Glomerular endothelial cell (primary cell): ENCODE measurements around the gene CCDC85B. TPM values are rescaled to one million over a fixed set of nuclear protein-coding genes. Genes with fewer than 3 reads are reported as not detected.
"Not testable (repeated sequence)": the region's sequence is repeated elsewhere in the genome, so short reads cannot be mapped to it uniquely, and the experiment has no call there.

ENCODE experiments used
- DNase-seq: peaks from one replicate; pipeline ENCODE4 v3.0.0-alpha.2; 2011; ENCODE audit warnings: low read depth, low spot score; ENCODE audit errors: extremely low read depth
- total RNA-seq: library from RNA; depleted of rRNA; stranded (reverse); fragments of >200 nt; gene quantifications from 2 replicates; pipeline ENCODE4 v1.2.3, GENCODE V29; 2015

CCDC85B gene
- 201 and 204 TPM in 2 replicates for total RNA-seq

DNA sequence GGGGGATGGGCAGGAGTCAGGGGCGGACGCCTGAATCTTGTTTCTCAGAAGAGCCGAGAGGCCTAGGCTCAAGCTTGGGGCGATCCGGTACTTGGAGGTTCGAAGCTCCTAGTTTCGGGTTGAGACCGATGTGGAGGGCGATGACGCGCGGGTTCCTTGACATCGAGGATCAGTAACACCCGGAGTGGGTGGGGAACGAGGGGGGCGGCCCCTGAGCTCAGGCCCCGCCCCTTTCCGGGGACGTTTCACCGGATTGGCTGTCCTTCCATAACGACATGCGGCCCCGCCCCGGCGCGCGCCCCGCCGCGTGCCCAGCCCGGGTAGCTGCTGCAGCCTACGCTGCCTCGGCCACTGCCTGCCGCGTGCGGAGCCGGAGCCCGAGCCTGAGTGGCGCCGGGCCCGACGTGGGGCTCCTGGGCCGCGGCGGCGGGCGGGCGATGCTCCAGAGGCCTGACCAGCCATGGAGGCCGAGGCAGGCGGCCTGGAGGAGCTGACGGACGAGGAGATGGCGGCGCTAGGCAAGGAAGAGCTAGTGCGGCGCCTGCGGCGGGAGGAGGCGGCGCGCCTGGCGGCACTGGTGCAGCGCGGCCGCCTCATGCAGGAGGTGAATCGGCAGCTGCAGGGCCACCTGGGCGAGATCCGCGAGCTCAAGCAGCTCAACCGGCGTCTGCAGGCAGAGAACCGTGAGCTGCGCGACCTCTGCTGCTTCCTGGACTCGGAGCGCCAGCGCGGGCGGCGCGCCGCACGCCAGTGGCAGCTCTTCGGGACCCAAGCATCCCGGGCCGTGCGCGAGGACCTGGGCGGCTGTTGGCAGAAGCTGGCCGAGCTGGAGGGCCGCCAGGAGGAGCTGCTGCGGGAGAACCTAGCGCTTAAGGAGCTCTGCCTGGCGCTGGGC, at the start of gene CCDC85B:
Gene CCDC85B, plus strand, starts transcription at position 350 of the 895 bp plus-strand sequence. Its CDS starts 111 bp downstream, at position 461.
- DNase-seq, result no peak

DNA sequence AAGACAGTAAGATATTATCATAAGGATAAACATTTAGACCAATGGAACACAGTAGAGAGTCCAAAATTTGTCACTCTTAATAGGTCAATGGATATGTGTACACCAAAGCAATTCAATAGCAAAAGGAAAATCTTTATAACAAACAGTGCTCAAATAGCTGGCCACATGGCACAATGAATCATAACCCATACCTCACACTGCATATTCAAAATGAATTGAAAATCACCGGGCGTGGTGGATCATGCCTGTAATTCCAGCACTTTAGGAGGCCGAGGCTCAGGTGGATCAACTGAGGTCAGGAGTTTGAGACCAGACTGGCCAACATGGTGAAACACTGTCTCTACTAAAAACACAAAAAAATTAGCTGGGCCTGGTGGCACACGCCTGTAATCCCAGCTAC, 48.3 kb upstream of the CCDC85B start:
- no peak for DNase-seq

DNA sequence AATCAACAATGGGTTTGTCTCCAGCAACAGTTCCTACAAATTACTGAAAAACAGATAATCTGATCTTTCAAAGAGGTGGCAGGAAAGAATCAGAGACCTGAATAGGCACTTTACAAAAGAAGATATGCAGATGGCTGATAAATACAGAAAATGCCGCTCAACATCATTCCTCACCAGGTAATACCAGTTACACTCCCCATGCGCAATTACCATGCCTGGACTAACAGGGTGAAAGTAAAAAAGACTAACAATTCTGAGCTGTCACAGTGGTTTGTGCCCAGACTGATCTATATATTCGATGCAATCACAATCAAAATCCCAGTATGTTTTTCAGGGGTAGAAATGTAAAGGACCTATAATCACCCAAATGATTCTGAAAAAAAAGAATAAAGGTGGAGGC, 46.7 kb upstream of the CCDC85B start:
- DNase-seq, result no peak

DNA sequence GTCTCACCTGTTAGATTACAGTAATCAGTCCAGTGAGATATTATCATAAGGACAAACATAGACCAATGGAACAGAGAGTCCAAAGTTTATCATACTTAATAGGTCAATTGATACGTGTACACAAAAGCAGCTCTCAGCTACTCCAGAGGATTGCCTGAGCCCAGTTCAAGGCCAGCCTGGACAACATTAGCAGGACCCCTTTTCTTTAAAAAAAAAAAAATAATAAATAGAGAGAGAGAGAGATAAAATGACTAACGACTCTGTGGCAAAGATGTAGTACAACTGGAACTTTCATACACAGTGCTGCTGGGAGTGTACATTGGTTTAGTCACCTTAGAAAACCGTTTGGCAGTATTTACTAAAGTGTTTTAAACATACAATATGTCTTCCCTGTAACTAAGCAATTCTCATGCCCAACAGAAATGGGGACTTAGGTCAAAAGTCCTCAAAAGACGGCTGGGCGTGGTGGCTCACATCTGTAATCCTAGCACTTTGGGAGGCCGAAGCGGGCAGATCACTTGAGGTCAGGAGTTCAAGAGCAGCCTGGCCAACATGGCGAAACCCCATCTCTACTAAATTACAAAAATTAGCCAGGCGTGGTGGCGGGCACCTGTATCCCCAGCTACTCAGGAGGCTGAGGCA, 46.1 kb upstream of the CCDC85B start:
- DNase-seq, result no peak

DNA sequence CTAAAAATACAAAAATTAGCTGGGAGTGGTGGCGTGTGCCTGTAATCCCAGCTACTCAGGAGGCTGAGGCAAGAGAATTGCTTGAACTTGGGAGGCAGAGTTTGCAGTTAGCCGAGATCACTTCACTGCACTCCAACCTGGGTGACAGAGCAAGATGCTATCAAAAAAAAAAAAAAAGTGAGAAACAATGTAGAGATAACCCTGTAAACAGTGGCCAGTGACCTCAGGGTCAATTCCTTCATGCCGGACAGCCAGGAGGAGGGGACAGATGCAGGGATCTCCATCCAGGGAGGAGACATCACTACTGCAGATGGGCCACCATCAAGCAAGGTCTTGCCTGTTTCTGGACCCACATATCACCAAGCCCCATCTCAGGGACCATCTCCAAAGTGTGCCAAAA, 42.7 kb upstream of the CCDC85B start:
- no peak for DNase-seq

DNA sequence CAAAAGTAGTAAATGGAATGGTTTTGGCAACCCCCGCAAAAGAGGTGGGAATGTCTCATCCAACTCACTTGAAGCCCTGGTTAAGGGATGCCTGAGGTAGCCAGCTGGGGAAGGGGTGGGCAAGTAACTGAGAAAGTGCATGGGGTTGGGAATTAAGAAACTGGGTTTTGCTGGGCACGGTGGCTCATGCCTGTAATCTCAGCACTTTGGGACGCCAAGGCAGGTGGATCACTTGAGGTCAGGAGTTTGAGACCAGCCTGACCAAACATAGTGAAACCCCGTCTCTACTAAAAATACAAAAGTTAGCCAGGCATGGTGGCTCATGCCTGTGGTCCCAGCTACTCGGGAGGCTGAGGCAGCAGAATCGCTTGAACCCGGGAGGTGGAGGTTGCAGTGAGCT, 41.8 kb upstream of the CCDC85B start:
- DNase-seq, result not testable (repeated sequence)

DNA sequence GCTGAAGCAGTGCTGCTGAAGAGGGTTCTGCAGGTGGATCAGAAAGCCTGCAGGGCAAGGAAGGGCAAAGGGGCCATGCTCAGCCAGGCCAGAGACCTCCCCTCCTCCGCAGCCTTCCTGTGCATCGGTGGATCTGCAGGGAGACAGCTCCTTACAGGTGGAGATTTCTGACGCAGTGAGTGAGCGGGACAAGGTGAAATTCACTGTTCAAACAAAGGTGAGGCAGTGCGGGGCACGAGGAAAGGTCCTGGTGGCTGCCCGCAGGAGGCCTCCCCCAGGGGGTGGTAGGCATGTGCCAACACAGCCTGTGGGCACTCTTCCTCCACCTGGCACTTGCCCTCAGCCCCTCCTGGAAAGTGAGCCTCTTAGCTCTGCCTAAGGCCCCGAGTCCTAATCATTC, 41.1 kb upstream of the CCDC85B start:
- no peak for DNase-seq

DNA sequence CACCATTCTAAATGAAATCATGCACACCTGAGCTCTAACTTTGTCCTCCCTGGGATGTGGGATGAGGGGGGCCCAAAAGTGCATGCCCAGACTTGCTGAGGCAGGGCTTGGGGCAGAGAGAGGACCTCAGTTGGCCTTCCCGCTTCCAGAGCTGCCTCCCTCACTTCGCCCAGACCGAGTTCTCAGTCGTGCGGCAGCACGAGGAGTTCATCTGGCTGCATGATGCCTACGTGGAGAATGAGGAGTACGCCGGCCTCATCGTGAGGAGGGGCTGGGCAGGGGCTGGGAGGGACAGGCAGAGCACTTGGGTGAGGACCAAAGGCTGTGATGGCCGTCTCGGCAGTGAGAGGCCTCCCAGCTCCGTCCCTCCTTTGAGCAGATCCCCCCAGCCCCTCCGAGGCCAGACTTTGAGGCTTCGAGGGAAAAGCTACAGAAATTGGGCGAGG, 40.7 kb upstream of the CCDC85B start:
- DNase-seq, result no peak

DNA sequence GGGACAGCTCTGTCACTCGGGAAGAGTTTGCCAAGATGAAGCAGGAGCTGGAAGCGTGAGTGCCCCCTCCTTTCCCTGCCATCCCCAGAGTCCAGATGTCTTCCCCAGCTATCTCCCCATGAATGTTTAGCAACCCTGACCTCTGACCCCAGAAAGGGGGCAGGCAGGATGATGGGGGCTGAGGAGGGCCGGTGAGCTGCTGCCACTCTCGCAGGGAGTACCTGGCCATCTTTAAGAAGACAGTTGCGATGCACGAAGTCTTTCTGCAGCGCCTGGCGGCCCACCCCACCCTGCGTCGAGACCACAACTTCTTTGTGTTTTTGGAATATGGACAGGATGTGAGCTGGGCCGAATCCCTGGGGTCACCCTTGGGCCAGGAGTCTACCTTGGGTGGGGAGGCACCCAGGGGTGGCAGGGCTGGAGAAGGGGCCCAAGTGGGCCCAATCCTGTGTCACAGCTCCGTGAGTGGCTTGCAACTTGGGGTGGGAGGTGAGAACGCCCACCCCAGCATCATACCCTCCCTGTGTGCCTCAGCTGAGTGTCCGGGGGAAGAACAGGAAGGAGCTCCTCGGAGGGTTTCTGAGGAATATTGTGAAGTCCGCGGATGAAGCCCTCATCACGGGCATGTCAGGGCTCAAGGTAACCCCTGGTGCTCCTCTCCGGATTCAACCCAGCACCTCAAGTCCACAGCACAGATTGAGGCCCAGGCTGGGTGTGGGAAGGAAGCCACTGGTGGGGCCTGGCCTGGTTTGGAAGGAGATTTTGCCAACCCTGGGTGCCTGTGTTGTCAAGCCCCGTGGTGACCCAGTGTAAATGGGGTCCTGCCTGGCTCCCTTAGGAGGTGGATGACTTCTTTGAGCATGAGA, 40.0 kb upstream of the CCDC85B start:
- no peak for DNase-seq

DNA sequence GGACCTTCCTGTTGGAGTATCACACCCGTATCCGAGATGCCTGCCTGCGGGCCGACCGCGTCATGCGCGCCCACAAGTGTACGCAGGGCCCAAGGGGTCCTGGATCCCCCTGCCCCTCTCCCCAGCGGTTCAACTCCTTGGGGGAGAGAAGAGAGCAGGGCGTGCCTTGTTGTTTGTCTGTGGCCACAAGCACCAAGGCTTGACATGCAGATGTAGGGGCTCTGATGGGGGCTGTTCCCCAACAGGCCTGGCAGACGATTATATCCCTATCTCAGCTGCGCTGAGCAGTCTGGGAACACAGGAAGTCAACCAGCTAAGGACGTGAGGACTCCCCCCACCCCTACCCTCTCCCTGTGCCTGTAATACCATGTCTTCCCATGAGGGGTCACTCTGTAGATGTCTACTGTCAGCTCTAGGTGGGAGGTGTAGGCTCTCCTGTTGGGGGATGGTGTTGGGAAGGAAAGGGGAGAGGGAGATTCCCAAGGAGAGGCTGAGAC, 39.3 kb upstream of the CCDC85B start:
- no peak for DNase-seq

DNA sequence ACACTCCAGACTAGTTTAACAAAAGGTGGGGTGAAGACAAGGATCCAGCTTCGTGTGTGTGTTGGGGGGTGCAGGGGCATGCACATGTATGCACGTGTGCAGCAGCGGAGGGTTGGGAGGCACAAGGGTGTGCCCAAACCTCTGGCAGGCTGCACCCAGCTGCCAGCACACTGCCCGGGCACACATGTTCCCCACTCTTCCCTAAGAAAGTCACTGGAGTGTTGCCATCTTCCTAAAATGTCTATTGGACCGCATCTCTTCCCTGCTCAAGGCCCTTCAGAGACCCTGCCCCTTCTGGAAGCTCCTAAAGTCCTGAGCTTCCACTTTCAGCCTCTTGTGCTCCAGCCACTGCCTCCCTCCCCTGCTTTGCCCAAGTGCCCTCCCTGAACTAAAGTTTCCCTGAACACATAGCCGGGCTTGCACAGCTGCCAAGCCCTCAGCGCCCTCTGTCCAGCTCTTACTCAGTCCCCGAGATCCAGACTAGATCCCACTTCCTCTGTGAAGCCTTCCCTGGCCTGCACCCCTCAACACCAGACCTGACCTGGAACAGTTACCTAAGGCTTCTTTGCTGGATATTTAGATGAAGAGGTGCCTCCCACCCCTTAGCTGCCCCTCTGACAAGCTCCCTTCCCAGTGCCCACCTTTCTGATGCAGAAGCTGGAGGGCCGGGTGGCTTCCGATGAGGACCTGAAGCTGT, 38.5 kb upstream of the CCDC85B start:
- no peak for DNase-seq

DNA sequence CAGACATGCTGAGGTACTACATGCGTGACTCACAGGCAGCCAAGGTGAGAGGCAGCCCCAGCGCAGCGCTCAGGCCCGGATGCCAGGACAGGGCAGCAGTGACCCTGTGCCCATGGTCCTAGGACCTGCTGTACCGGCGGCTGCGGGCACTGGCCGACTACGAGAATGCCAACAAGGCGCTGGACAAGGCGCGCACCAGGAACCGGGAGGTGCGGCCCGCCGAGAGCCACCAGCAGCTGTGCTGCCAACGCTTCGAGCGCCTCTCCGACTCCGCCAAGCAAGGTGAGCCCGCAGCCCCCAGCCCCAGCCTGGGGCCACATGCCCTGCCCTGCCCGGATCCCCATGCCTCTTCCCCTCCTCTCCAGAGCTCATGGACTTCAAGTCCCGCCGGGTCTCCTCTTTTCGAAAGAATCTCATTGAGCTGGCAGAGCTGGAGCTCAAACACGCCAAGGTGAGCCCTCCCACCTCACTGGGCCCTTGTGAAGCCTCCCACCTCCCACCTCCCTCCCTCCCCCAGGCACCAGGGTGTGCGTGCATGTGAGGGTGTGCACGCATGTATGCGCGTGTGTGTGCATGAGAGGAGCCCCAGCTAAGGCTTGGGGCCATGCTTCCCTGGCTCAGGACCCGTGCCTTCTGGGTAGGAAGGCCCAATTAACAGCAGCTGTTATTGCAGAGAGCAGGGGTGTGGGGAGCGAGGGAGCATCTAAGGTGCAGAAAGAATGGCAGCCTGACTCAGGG, 37.8 kb upstream of the CCDC85B start:
- no peak for DNase-seq

DNA sequence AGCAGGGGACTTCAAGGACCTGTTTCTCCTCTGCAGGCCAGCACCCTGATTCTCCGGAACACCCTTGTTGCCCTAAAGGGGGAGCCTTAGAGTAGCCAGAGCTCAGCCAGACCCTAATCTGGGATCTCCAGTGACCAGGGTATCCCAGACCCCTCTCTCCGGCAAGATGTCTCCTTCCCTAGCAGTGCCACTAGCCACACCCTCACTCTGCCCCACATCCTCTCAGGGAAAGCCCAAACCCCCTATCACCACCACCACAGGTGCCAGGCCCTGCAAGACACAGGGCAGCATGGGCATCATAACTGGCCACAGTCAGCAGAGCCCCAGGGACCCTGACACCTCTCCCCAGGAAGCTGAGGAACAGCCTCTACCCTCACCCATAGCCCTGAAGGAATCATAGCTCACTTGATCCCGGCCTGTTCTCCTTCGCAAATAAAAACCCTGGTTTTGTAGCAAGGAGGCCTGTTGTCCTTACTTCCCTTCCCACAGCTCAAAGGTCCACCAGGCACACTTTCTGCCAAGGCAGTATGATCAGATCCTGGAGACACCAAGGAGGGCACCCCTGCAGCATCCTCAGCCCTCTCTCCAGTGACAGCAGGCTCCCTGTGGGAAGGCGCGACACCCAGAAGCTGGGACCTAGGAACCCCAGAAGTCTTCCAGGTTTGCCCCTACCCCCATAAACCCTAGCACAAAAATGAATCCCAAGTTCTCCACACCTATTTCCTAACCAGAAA, 37.1 kb upstream of the CCDC85B start:
- no peak for DNase-seq

DNA sequence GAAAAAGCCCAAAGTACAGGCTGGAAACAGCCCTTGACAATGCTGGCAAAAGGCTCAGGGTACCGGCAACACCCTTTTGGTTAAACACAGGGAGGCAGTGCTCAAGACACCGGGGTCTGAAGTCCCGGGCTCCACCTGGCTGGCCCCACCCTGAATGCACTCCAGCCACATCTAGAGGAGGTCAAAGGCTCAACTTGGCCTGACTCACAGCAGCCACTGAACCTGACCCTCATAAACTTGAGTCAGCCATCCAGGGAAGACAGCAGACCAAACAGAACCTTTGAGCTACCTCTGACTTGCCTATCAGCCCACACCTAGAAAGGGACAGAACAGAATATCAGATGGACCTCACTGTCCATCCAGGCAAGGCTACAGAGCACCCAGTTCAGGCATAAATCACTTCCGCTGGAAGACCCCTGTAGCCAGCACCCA, 36.3 kb upstream of the CCDC85B start:
- DNase-seq, result no peak

DNA sequence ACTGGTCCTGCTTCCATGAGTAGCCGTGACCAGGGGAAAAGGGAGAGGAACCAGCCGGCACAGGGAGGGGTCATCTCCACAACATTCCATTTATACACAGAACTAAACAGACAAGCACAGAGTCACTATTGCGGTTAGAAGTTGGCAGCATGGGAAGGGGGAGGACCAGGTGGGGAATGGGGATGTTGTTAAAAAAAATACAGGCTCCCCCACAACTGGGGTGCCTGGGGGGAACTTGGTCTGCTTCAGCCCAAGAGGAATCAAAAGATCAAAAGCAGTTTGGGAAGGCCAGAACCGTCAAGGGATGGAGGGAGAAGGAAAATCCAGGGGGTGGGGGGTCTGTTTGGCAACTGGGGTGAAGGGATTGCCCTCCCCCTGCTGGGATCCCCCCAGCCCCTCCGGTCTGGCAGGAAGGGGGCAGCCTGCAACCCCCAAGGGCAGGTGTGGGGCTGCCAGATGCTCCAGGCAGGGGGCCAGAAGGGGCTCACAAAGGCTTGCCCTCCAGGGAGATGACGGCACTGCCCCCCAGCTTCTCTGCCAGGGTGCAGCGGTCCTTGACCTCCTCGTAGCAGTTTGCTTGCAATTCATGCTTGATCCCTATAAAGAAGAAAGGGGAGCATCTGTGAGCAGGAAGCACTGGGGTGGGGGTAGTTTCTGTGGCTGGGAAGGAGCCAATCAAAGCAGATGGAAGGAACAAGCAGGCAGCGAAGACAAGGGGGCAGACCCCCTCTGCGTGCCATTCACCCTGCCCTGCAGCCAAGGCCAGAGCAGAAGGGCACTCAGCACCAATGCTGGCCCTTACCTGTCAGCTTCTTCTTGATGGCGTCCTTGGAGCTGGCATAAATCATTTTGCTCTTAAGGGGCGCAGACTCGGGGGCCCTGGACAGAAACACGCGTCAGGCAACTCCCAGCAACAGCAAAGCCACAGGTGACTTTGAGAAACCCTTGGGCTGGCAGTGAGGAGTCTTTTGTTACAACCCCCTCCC, 35.3 kb upstream of the CCDC85B start:
- DNase-seq, result no peak

DNA sequence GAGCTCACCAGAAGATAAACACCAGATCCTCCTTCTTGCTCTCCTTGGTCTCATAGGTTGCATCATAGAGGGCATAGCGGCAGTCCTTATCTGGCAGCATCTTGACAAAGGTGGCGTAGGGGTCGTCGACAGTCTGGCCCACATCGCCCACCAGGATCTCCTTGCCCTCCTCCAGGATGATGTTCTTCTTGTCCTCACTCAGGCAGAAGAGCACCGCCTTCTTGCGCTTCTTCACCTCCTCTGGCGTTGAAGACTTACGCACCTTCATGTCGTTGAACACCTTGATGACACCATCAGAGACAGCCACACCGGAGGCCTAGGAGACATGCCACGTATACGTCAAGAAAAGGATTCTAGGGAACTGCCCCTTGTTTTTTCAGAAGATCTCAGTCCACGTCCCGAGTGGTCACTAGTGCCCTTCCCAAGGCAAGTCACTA, 34.5 kb upstream of the CCDC85B start:
- no peak for DNase-seq

DNA sequence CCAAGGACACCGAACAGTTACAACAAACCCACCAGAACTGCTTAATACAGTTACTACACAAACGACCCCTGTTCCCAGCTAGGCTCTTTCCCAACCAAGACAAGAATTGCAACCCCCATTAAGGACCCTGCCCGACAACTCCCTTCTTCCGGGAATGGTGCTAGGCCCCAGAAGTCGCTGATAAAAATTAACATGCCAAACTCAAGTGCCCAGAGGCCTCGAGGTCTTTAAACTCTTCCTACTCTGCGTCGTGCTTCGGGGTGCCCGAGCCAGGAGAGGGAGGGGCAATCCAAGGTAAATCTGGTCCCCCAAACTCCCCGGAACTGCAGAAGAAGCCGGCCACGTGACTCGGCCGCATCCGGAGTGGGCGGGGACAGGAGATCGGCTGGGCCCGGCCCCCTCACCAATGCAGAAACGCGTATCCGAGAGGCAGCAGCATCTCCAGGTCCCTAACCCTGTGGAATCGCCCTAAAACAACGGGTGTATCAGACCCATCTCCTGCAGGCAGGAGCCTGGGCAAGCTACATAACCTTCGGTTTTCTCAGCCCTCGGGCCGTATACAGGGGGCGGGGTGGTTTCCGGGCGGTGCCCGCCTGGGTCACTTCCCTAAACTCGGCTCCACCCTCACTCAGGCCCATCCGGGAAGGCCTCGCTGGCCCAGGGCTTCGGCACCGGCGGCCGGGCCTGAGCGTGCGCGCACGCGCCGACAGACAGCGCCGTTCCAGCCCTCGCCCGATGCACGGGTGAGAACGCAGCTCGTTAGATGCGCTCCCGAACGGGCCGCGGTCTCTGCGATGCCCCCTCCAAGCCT, 33.6 kb upstream of the CCDC85B start:
- no peak for DNase-seq
